Transverse colon (tissue), 4 donors: Measurements from ENCODE around the gene TRPV3. TPM values are rescaled to one million over a fixed set of nuclear protein-coding genes. Genes with fewer than 3 reads are reported as not detected.

ENCODE experiments used
- DNase-seq: peaks from one replicate; pipeline ENCODE4 v3.0.0-alpha.2; 2019
- H3K27ac ChIP-seq, 4 donors: fragments of 200-600 bp; sonication (generic); 2 replicates each; pipeline ENCODE4 v1.5.1; 2016 to 2018; ENCODE audit warnings: inconsistent platforms in 4 of 4
- H3K27me3 ChIP-seq: fragments of 200-600 bp; sonication (generic); 2 replicates; pipeline ENCODE4 v1.5.1; 2017; ENCODE audit warnings: inconsistent platforms
- H3K36me3 ChIP-seq, 4 donors: fragments of 200-600 bp; sonication (generic); 2 replicates each; pipeline ENCODE4 v1.5.1; 2017 to 2019; ENCODE audit warnings: inconsistent platforms in 4 of 4
- H3K4me1 ChIP-seq, 4 donors: fragments of 200-600 bp; sonication (generic); 2 replicates each; pipeline ENCODE4 v1.5.1; 2017 to 2020; ENCODE audit warnings: inconsistent platforms in 4 of 4
- H3K4me3 ChIP-seq, 4 donors: fragments of 200-600 bp; sonication (generic); 1 replicate in 1 of 4; 2 replicates in 3 of 4; pipeline versions ENCODE4 v1.5.1 to v1.6.1; 2017 to 2019; ENCODE audit warnings: inconsistent platforms in 4 of 4
- H3K9me3 ChIP-seq, 2 donors: fragments of 200-600 bp; sonication (generic); 2 replicates each; pipeline ENCODE4 v1.5.1; 2017 to 2019; ENCODE audit warnings: inconsistent platforms in 2 of 2
- EP300 ChIP-seq: sonication (generic); formaldehyde crosslinking; IDR thresholded peaks from one replicate; pipeline ENCODE4 v1.6.1; 2017; ENCODE audit warnings: antibody characterized with exemption, low read depth
- POLR2A ChIP-seq: fragments of 450-650 bp; IDR thresholded peaks from one replicate; pipeline ENCODE4 v1.6.1; 2016; ENCODE audit warnings: antibody characterized with exemption, mild to moderate bottlenecking, moderate library complexity
- POLR2AphosphoS5 ChIP-seq, 3 donors: sonication (generic); formaldehyde crosslinking; IDR thresholded peaks; one replicate each; pipeline ENCODE4 v1.6.1; 2016; ENCODE audit warnings: antibody characterized with exemption in 3 of 3
- WGBS, 2 donors: methylation state at CpG; one replicate each; pipeline ENCODE4 v1.1.5; 2018; ENCODE audit warnings: low coverage in 1 of 2; 5-methylcytosine and 5-hydroxymethylcytosine counted together
- in situ Hi-C, 4 donors: fragments of 200-750 bp; cut with MboI; loops; one replicate each; pipeline versions ENCODE4 v1.15.0 to v1.15.1; 2017; ENCODE audit warnings: low sequenced_read_pairs in 3 of 4, low pct_ligation_motif_present in 1 of 4, low pct_unique_long_range_greater_than_20kb in 1 of 4
- intact Hi-C: fragments of 100-400 bp; cut with DNase I; formaldehyde crosslinking; loops from one replicate; pipeline ENCODE4 v1.15.1; 2023; ENCODE audit warnings: low total_unique reads
- total RNA-seq, 4 donors: library from RNA; depleted of rRNA; stranded (reverse); fragments of >200 nt; gene quantifications; one replicate each; pipeline ENCODE4 v1.1.0, GENCODE V29; 2016
- TF ChIP-seq, protein P1 (sequence below), 5 experiments: fragments of 200-600 bp in 3 of 5; fragments of 450-650 bp in 2 of 5; sonication (generic) in 3 of 5; IDR thresholded peaks; 1 replicate in 2 of 5; 2 replicates in 3 of 5; pipeline ENCODE4 v1.5.1; 2016 to 2017; ENCODE audit warnings: antibody characterized with exemption in 5 of 5, inconsistent platforms in 3 of 5, mild to moderate bottlenecking in 2 of 5, moderate library complexity in 1 of 5

TRPV3 gene
- total RNA-seq, 4 donors from 2014 or later = 0.20 to 7.1 (median 3.7) TPM

DNA sequence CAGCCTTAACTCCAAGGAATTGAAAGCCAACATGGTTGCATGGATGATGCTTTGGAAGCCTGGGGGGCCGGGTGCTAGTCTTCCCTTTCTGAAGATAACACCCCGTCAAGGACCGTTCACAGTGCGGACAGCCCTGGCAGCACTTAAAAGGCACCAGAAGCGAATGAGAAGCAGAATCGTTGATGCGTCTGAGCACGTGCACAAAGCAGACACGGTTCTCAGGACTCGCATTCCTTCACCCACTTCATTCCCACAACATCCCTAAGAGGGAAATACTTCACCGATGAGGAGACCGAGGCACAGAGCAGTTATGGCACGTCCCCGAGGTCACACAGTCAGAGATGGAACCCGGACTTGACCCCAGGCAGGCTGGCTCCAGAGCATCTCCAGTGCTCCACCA lies 37.4 kb upstream of the TRPV3 start:
- Histone ChIP-seq H3K27me3 (no peaks in the 10 kb centered on the region), H3K27ac (no peak overlapping the region), H3K36me3 (peaks cover 0 to 9% (median 0%) of the 10 kb centered on the region in 4 donors), H3K4me3 (no peak overlapping the region), H3K4me1 (no peaks in the 10 kb centered on the region), H3K9me3 (no peaks in the 10 kb centered on the region)
- DNase-seq = no peak
- WGBS, 2 donors = 84 to 95% methylated on average over 14 to 15 of the region's 15 CpGs
- intact Hi-C loops = no loop called here
- TF ChIP-seq EP300 (no peak), POLR2AphosphoS5 (IDR thresholded peaks at IDR 0.05) (no peak), POLR2A (no peak)
- TF ChIP-seq, protein P1, sequence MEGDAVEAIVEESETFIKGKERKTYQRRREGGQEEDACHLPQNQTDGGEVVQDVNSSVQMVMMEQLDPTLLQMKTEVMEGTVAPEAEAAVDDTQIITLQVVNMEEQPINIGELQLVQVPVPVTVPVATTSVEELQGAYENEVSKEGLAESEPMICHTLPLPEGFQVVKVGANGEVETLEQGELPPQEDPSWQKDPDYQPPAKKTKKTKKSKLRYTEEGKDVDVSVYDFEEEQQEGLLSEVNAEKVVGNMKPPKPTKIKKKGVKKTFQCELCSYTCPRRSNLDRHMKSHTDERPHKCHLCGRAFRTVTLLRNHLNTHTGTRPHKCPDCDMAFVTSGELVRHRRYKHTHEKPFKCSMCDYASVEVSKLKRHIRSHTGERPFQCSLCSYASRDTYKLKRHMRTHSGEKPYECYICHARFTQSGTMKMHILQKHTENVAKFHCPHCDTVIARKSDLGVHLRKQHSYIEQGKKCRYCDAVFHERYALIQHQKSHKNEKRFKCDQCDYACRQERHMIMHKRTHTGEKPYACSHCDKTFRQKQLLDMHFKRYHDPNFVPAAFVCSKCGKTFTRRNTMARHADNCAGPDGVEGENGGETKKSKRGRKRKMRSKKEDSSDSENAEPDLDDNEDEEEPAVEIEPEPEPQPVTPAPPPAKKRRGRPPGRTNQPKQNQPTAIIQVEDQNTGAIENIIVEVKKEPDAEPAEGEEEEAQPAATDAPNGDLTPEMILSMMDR (IDR thresholded peaks at IDR 0.05) = no peak
- in situ Hi-C loops = no loop called here

GRCh38 chr17:3594051-3594800 lies 36.6 kb upstream of the TRPV3 start:
- DNase-seq = no peak
- WGBS, 2 donors = 60 to 78% methylated on average over 2 to 11 of the region's 11 CpGs
- H3K4me1 ChIP-seq = no peaks in the 10 kb centered on the region
- intact Hi-C loops = no loop called here
- TF ChIP-seq, protein P1 (IDR thresholded peaks at IDR 0.05) = no peak
- TF ChIP-seq POLR2AphosphoS5 (IDR thresholded peaks at IDR 0.05) (no peak), EP300 (no peak), POLR2A (no peak)
- peaks cover 0 to 9% (median 0%) of the 10 kb centered on the region in 4 donors for H3K36me3 ChIP-seq
- H3K27me3 ChIP-seq = no peaks in the 10 kb centered on the region
- no peak overlapping the region for H3K27ac ChIP-seq
- in situ Hi-C loops = no loop called here
- H3K9me3 ChIP-seq = no peaks in the 10 kb centered on the region
- H3K4me3 ChIP-seq = no peak overlapping the region

- H3K36me3 ChIP-seq = peaks cover 0 to 9% (median 0%) of the 10 kb centered on the region in 4 donors
- in situ Hi-C loops = no loop called here
- 97% methylated on average over 5 of the region's 5 CpGs; no CpG with 5 or more reads in 1 of the 2 donors for WGBS, 2 donors
Measured at GRCh38 chr17:3593384-3593783, 35.8 kb upstream of the TRPV3 start.

DNA sequence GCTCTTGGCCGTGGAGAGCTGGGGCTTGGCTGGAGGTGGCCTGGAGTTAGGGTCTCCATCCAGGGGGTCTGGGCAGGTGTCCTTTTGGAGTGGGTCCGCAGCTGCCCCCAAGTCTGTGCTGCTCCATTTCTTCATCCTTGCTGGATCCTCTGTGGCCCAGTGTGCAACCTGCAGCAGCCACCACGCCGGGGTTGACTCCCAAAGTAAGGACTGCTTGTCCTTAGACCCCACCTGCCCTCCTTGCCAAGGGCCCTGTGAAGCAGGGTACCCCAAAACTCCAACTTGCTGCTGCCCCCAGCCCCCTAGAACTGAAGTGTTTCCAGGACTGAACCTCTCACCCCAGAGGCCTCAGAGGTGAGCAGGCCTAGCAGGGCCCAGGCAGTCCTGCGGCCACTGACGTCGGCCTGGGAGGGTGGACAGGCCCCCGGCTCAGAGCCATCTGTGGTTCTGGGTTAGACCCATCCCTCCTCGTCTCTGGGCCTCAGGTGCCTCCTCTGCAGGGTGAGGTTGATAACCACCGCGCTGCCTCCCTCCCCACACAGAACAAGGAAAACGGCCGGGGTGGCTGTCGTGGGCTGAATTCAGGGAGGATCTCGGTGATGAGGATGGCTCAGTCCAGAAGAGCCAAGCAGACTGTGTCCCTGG lies 34.7 kb upstream of the TRPV3 start:
- H3K4me1 ChIP-seq = no peaks in the 10 kb centered on the region
- H3K27me3 ChIP-seq = no peaks in the 10 kb centered on the region
- 97% methylated on average over 14 of the region's 15 CpGs; no CpG with 5 or more reads in 1 of the 2 donors for WGBS, 2 donors
- H3K27ac ChIP-seq = no peak overlapping the region
- peaks cover 0 to 9% (median 0%) of the 10 kb centered on the region in 4 donors for H3K36me3 ChIP-seq
- intact Hi-C loops = no loop called here
- H3K4me3 ChIP-seq = no peak overlapping the region
- in situ Hi-C loops = no loop called here
- no peaks in the 10 kb centered on the region for H3K9me3 ChIP-seq
- no peak for DNase-seq
- TF ChIP-seq, protein P1 (IDR thresholded peaks at IDR 0.05) = no peak

More at GRCh38 chr17:3593384-3593783, 35.8 kb upstream of the TRPV3 start:
- no peaks in the 10 kb centered on the region for H3K27me3 ChIP-seq
- intact Hi-C loops = no loop called here
- no peaks in the 10 kb centered on the region for H3K9me3 ChIP-seq
- no peak overlapping the region for H3K4me3 ChIP-seq
- DNase-seq = no peak
- no peak overlapping the region for H3K27ac ChIP-seq
- no peaks in the 10 kb centered on the region for H3K4me1 ChIP-seq
- TF ChIP-seq EP300 (no peak), POLR2A (no peak), POLR2AphosphoS5 (IDR thresholded peaks at IDR 0.05) (no peak)
- TF ChIP-seq, protein P1 (IDR thresholded peaks at IDR 0.05) = no peak
